HG03095 (cell line): ENCODE data around the gene SLC12A1.
A peak's percentile ranks its signal among the peaks of the same experiment; 100 is the strongest.

Experiments
- ATAC-seq: cut with Tn5 transposase; IDR thresholded peaks from one replicate; pipeline ENCODE4 v1.9.1; 2021; ENCODE audit warnings: moderate library complexity; ENCODE audit not compliant: unreplicated experiment

Gene SLC12A1

GRCh38 chr15:48242015-48242414, 35.9 kb downstream of the SLC12A1 start:
- ATAC-seq = no peak

GRCh38 chr15:48242535-48242934, 36.4 kb downstream of the SLC12A1 start:
- no peak for ATAC-seq

GRCh38 chr15:48244921-48245320, 38.8 kb downstream of the SLC12A1 start:
- ATAC-seq = no peak

- no peak for ATAC-seq
Measured at GRCh38 chr15:48248414-48248813, 42.3 kb downstream of the SLC12A1 start.

- ATAC-seq = no peak
Measured at GRCh38 chr15:48250640-48251076, 44.6 kb downstream of the SLC12A1 start.

GRCh38 chr15:48253172-48253571, 47.1 kb downstream of the SLC12A1 start:
- no peak for ATAC-seq

GRCh38 chr15:48265135-48265534, 59.0 kb downstream of the SLC12A1 start:
- no peak for ATAC-seq

GRCh38 chr15:48266024-48266689, 60.1 kb downstream of the SLC12A1 start:
- ATAC-seq = no peak

- ATAC-seq = no peak
Measured at GRCh38 chr15:48267766-48268165, 61.7 kb downstream of the SLC12A1 start.

- ATAC-seq = no peak
Measured at GRCh38 chr15:48273049-48273448, 66.9 kb downstream of the SLC12A1 start.

- ATAC-seq = no peak
Measured at GRCh38 chr15:48278666-48279065, 72.6 kb downstream of the SLC12A1 start.

- no peak for ATAC-seq
Measured at GRCh38 chr15:48279608-48280007, 73.5 kb downstream of the SLC12A1 start.

GRCh38 chr15:48281674-48282073, 75.6 kb downstream of the SLC12A1 start:
- ATAC-seq = no peak

- ATAC-seq = no peak
Measured at GRCh38 chr15:48282216-48282615, 76.1 kb downstream of the SLC12A1 start.

- no peak for ATAC-seq
Measured at GRCh38 chr15:48283396-48284145, 77.5 kb downstream of the SLC12A1 start.

- ATAC-seq = peak; percentile 75
Measured at GRCh38 chr15:48285329-48286214, 79.5 kb downstream of the SLC12A1 start.

- no peak for ATAC-seq
Measured at GRCh38 chr15:48289628-48290027, 83.5 kb downstream of the SLC12A1 start.

GRCh38 chr15:48292458-48292857, 86.4 kb downstream of the SLC12A1 start:
- ATAC-seq = no peak

- no peak for ATAC-seq
Measured at GRCh38 chr15:48297668-48298067, 91.6 kb downstream of the SLC12A1 start.

- no peak for ATAC-seq
Measured at GRCh38 chr15:48298914-48299313, 92.8 kb downstream of the SLC12A1 start.

GRCh38 chr15:48300038-48300437, 93.9 kb downstream of the SLC12A1 start:
- ATAC-seq = no peak
